ENCODE results near the gene SORCS1.

GRCh38 chr10:106991091-106991490, 173.4 kb downstream of the SORCS1 start:
- TF ChIP-seq EP300 (IDR thresholded peaks at IDR 0.05; ENCODE audit: borderline replicate concordance in 1 of 2, low read depth in 2 of 2, low read length in 2 of 2) (no peak), CTCF (IDR thresholded peaks at IDR 0.05; ENCODE audit: control extremely low read depth in 1 of 3, insufficient read depth in 1 of 3, low read depth in 1 of 3, low read length in 3 of 3) (no peak), EZH2 (IDR thresholded peaks at IDR 0.05; ENCODE audit: low read depth, low read length, severe bottlenecking) (no peak), TEAD4 (IDR thresholded peaks at IDR 0.05; ENCODE audit: low read depth, low read length) (no peak), EGR1 (IDR thresholded peaks at IDR 0.05; ENCODE audit: borderline replicate concordance, low read depth, low read length) (no peak), POLR2AphosphoS5 (IDR thresholded peaks at IDR 0.05; ENCODE audit: low read depth, low read length) (no peak), RNF2 (IDR thresholded peaks at IDR 0.05; ENCODE audit: borderline replicate concordance, low read depth, low read length, missing control alignments, poor library complexity, severe bottlenecking) (no peak), PHF8 (conservative IDR thresholded peaks at IDR 0.05; ENCODE audit: low read depth, low read length) (no peak), RAD21 (IDR thresholded peaks at IDR 0.05 in 1 of 2, conservative IDR thresholded peaks at IDR 0.05 in 1 of 2; ENCODE audit: low read depth in 2 of 2, low read length in 2 of 2) (no peak), GABPA (IDR thresholded peaks at IDR 0.05; ENCODE audit: borderline replicate concordance, insufficient read depth, low read length) (no peak), JUN (IDR thresholded peaks at IDR 0.05; ENCODE audit: low read depth, low read length) (no peak), GTF2F1 (IDR thresholded peaks at IDR 0.05; ENCODE audit: borderline replicate concordance, low read depth, low read length) (no peak)
- TF ChIP-seq, protein P1, sequence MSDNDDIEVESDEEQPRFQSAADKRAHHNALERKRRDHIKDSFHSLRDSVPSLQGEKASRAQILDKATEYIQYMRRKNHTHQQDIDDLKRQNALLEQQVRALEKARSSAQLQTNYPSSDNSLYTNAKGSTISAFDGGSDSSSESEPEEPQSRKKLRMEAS (IDR thresholded peaks at IDR 0.05), result no peak
